ENCODE data around the gene CHRNA1. TPM values are rescaled to one million over a fixed set of nuclear protein-coding genes. Genes with fewer than 3 reads are reported as not detected.
A peak's percentile ranks its signal among the peaks of the same experiment; 100 is the strongest.

Gene CHRNA1
- total RNA-seq, 4 donors from 2014 or later: 2.6 to 7.4 (median 3.0) TPM; not detected in 1

DNA sequence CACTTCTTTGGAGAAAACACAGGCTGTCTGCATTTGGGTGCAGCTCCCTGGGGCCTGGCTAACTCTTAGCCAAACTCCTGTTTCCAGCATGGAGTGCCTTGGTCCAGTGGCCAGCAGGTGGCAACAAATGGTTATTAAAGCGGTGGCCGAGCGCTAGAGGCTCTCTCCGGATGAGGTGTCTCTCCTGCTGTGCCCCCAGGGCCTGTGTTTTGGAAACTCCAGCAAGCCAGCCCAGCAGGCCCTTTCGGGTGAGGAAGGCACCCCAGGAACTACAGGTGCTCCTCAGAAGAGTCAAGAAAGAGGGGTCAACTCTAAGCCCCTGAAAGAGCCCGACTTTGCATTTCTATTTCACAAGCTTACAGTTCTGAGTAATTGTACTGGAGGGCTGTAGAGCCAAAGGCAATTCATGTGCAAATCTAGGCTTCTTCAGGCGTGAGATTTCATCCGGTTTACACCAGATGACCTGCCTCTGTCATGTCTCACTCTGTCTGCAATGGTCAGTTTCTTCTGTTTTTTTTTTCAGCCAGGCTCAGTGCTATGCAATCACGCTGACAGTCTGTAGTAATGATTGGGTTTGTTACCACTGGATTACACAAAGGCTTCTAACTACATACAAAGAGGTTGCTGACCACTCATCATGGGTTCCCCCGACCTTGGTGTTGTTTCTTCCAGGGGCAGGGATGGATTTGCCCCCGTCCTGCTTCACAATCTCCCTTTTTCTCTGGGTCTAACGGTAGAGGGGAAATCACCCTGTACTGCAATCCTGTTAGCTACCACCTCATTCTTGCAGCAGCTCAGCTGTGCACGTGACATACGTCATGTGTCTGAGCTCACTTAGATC lies 7.6 kb upstream of the CHRNA1 start:
- peak overlapping the region in 1 of 4 donors; percentile 16 for H3K27ac ChIP-seq
- in situ Hi-C loops (cut with MboI; ENCODE audit: low pct_ligation_motif_present in 1 of 4, low pct_unique_long_range_greater_than_20kb in 1 of 4, low sequenced_read_pairs in 3 of 4) (loop anchor here (10.0 kb wide), 2 partner anchors 213 to 223 kb away; no protein-coding TSS in a partner anchor), intact Hi-C loops (cut with DNase I; ENCODE audit: low total_unique reads) (loop anchor here (5.0 kb wide), 1 partner anchor 215 kb away; no protein-coding TSS in a partner anchor)
- H3K9me3 ChIP-seq: no peaks in the 10 kb centered on the region
- no peaks in the 10 kb centered on the region for H3K27me3 ChIP-seq
- peak; percentile 71 for DNase-seq
- no peak overlapping the region for H3K4me3 ChIP-seq
- H3K36me3 ChIP-seq: no peaks in the 10 kb centered on the region
- H3K4me1 ChIP-seq: peaks cover 0 to 6% (median 2%) of the 10 kb centered on the region in 4 donors
- 51 to 61% methylated on average over 5 to 14 of the region's 14 CpGs for WGBS, 2 donors (ENCODE audit: low coverage in 1 of 2)
- TF ChIP-seq EP300 (IDR thresholded peaks at IDR 0.05; ENCODE audit: low read depth) (no peak), POLR2A (IDR thresholded peaks at IDR 0.05) (no peak), POLR2AphosphoS5 (IDR thresholded peaks at IDR 0.05) (no peak)
- TF ChIP-seq, protein P1, sequence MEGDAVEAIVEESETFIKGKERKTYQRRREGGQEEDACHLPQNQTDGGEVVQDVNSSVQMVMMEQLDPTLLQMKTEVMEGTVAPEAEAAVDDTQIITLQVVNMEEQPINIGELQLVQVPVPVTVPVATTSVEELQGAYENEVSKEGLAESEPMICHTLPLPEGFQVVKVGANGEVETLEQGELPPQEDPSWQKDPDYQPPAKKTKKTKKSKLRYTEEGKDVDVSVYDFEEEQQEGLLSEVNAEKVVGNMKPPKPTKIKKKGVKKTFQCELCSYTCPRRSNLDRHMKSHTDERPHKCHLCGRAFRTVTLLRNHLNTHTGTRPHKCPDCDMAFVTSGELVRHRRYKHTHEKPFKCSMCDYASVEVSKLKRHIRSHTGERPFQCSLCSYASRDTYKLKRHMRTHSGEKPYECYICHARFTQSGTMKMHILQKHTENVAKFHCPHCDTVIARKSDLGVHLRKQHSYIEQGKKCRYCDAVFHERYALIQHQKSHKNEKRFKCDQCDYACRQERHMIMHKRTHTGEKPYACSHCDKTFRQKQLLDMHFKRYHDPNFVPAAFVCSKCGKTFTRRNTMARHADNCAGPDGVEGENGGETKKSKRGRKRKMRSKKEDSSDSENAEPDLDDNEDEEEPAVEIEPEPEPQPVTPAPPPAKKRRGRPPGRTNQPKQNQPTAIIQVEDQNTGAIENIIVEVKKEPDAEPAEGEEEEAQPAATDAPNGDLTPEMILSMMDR (IDR thresholded peaks at IDR 0.05): peak; percentile 64 to 76 (median 66)

DNA sequence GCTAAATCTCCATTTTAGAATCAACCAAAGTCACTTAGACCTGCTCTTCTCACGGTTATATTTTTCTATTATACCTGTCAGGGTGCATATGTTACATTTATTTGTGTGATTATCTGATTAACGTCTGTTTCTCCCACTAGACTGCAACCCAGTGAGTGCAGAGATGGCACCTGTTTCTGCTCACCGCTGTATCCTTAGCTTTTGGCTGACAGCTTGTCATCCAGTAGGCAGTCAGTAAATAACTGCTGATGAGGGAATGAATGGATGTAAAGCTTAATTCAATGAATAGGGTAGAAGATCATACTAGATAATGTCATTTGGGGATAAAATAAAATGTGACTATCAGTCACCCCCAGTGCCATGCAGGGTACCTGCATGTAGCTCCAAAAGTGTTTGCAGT lies 6.9 kb upstream of the CHRNA1 start:
- no peaks in the 10 kb centered on the region for H3K9me3 ChIP-seq
- H3K27ac ChIP-seq: no peak overlapping the region
- H3K4me3 ChIP-seq: no peak overlapping the region
- no peaks in the 10 kb centered on the region for H3K27me3 ChIP-seq
- in situ Hi-C loops (cut with MboI; ENCODE audit: low pct_ligation_motif_present in 1 of 4, low pct_unique_long_range_greater_than_20kb in 1 of 4, low sequenced_read_pairs in 3 of 4) (loop anchor here (10.0 kb wide), 2 partner anchors 214 to 224 kb away; no protein-coding TSS in a partner anchor), intact Hi-C loops (cut with DNase I; ENCODE audit: low total_unique reads) (loop anchor here (5.0 kb wide), 1 partner anchor 216 kb away; no protein-coding TSS in a partner anchor)
- no peak for DNase-seq
- H3K4me1 ChIP-seq: peaks cover 0 to 6% (median 2%) of the 10 kb centered on the region in 4 donors
- no peaks in the 10 kb centered on the region for H3K36me3 ChIP-seq
- TF ChIP-seq EP300 (IDR thresholded peaks at IDR 0.05; ENCODE audit: low read depth) (no peak), POLR2A (IDR thresholded peaks at IDR 0.05) (no peak), POLR2AphosphoS5 (IDR thresholded peaks at IDR 0.05) (no peak)
- TF ChIP-seq, protein P1 (IDR thresholded peaks at IDR 0.05): no peak
- WGBS, 2 donors (ENCODE audit: low coverage in 1 of 2): 54 to 72% methylated on average over 2 to 3 of the region's 3 CpGs

DNA sequence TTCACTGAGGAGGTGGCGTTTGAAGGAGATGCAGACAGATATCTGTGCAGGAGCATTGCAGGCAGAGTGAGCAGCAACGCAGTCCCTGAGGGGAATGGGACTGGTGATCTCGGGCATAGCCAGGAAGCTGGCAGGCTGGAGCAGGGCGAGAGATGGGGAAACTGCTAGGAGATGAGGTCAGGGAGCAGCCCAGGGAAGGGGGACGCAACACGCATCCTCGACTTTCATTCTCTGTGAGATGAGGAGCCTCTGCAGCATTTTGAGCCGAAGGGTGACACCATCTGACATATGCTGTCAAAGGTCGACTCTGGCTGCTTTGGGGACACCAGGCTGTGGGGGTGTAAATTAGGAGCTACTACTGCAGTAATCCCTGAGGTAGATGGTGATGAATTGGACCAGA lies 4.3 kb upstream of the CHRNA1 start:
- Histone ChIP-seq H3K36me3 (no peaks in the 10 kb centered on the region), H3K27me3 (no peaks in the 10 kb centered on the region), H3K4me3 (no peak overlapping the region), H3K4me1 (peaks cover 0 to 6% (median 2%) of the 10 kb centered on the region in 4 donors), H3K9me3 (no peaks in the 10 kb centered on the region), H3K27ac (no peak overlapping the region)
- DNase-seq: no peak
- intact Hi-C loops (cut with DNase I; ENCODE audit: low total_unique reads): no loop called here
- no peak for TF ChIP-seq POLR2A (IDR thresholded peaks at IDR 0.05)
- TF ChIP-seq, protein P1 (IDR thresholded peaks at IDR 0.05): no peak
- no peak for TF ChIP-seq EP300 (IDR thresholded peaks at IDR 0.05; ENCODE audit: low read depth)
- TF ChIP-seq POLR2AphosphoS5 (IDR thresholded peaks at IDR 0.05): no peak
- 86 to 87% methylated on average over 1 to 9 of the region's 9 CpGs for WGBS, 2 donors (ENCODE audit: low coverage in 1 of 2)
- in situ Hi-C loops (cut with MboI; ENCODE audit: low pct_ligation_motif_present in 1 of 4, low pct_unique_long_range_greater_than_20kb in 1 of 4, low sequenced_read_pairs in 3 of 4): no loop called here

DNA sequence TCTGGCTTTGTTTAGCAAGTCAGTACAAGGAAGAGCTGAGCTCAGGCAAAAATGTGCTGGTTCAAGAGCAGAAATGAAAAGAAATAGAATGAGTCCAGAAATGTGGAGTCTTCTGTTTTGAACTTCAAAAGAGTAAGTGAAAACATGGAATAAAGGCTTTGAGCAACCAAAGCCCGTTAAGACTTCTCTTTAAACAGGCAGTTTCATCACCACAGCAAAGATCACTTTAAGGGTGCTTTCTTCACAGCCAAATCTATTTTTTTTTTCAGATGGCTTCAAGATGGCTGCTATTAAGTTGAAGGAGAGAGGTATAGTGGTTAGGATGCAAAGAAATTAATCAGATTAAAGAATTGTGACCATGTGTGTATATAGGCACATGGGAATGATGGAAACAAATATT lies 2.0 kb upstream of the CHRNA1 start:
- Histone ChIP-seq H3K27me3 (no peaks in the 10 kb centered on the region), H3K27ac (no peak overlapping the region), H3K4me3 (no peak overlapping the region), H3K9me3 (no peaks in the 10 kb centered on the region), H3K4me1 (no peaks in the 10 kb centered on the region), H3K36me3 (no peaks in the 10 kb centered on the region)
- TF ChIP-seq POLR2A (IDR thresholded peaks at IDR 0.05): no peak
- intact Hi-C loops (cut with DNase I; ENCODE audit: low total_unique reads): no loop called here
- WGBS, 2 donors (ENCODE audit: low coverage in 1 of 2): 83% methylated on average over 1 of the region's 1 CpG; no CpG with 5 or more reads in 1 of the 2 donors
- in situ Hi-C loops (cut with MboI; ENCODE audit: low pct_ligation_motif_present in 1 of 4, low pct_unique_long_range_greater_than_20kb in 1 of 4, low sequenced_read_pairs in 3 of 4): no loop called here
- no peak for DNase-seq
